Fibroblast of gingiva (primary cell): Measurements from ENCODE around the gene CD86.
"Not testable (repeated sequence)": the region's sequence is repeated elsewhere in the genome, so short reads cannot be mapped to it uniquely, and the experiment has no call there.

ENCODE experiments used
- DNase-seq: peaks from one replicate; pipeline ENCODE4 v3.0.0-alpha.2; 2011; ENCODE audit warnings: low read depth

CD86 gene

GRCh38 chr3:122164983-122165382 is 109.8 kb downstream of the CD86 start:
- not testable (repeated sequence) for DNase-seq

- DNase-seq, result no peak
These were observed 112.5 kb downstream of the CD86 start for GRCh38 chr3:122167630-122168029.

- no peak for DNase-seq
These were observed 112.9 kb downstream of the CD86 start for GRCh38 chr3:122168044-122168443.

DNA sequence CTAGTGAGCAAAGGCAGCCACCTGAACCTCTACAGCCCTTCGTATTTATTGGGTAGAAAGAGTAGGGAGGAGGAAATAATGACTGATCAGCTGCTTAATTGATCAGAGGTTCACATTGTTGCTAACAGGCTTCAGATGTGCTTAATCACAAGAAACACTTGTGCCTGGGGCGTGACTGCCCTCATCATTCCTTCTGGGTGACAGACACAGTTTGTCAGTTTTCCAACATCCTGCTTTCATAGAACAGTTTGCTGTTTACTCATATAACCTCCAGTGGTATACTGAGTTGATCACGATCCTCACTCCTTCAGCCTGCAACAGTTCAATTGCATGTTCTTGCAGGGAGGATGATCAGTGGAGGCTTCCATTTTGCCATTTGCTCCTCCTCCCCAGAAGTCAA is 114.7 kb downstream of the CD86 start:
- no peak for DNase-seq
